GM18517 (cell line): ENCODE results near the gene ISCA2.
"Not testable (repeated sequence)": the region's sequence is repeated elsewhere in the genome, so short reads cannot be mapped to it uniquely, and the experiment has no call there.

Experiments
- ATAC-seq: cut with Tn5 transposase; IDR thresholded peaks from one replicate; pipeline ENCODE4 v1.9.1; 2021; ENCODE audit warnings: mild to moderate bottlenecking, moderate library complexity; ENCODE audit not compliant: unreplicated experiment

The ISCA2 gene, protein sequence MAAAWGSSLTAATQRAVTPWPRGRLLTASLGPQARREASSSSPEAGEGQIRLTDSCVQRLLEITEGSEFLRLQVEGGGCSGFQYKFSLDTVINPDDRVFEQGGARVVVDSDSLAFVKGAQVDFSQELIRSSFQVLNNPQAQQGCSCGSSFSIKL

GRCh38 chr14:74493343-74494261 is at the start of gene ISCA2:
Gene ISCA2, plus strand, starts transcription at chr14:74493765. Its CDS starts 10 bp downstream, at chr14:74493775.
- peak; percentile 85 for ATAC-seq

DNA sequence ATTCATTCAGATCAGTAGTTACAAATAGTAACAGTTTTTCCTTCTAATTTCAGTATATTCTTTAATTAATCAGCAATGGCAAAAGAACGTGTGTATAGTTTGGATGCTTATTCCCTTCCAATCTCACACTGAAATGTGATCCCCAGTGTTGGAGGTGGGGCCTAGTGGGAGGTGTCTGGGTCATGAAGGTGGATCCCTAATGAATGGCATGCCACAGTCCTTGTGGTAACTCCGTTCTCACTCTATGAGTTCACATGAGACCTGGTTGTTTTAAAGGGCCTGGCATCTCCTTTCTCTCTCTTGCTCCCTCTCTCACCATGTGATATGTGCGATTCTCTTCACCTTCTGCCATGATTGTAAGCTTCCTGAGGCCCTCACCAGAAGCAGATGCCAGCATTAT is 48.7 kb upstream of the ISCA2 start:
- ATAC-seq: no peak

- not testable (repeated sequence) for ATAC-seq
Measured at GRCh38 chr14:74454397-74454796, 39.2 kb upstream of the ISCA2 start.

DNA sequence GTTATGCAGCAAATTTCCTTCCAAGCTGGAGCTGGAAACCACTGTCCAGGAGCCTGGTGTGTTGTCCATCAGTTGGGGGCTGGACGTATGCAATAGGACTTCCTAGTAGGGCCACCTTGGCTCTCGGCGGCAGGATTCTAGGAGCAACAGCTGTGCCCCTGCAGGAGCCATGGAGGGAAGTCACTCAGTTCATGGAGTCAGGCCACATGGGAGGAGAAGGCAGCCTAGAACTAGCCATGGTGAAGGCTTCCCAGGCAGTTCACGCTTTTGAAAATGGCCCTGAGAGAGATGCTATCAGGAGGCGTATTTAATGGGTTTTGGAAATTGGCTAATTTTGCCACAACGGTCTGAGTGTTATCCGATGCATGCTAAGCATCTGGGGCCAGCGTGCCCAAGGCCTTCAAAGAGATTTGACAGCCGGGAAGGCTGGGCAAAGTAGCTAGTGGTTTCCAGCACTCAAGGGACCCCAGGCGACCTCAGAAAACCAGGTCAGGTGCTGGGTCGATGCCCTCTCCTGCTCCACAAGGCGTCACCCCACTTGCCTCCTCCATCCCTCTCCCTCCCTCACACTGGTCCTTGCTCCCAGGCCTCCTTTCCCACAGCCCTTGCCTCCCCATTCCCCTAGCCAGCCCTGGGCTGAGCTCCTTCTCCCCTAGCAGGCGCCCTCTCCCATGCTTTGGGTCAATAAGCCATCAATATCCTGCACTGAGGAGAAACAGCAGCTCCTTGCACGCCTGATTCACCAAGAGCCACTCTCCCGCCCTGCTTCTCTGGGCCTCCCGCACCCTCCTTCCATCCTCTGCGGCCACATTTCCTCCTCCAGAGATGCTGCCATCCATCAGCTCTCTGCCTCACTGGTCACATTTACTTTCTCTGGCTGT is 36.6 kb upstream of the ISCA2 start:
- ATAC-seq: no peak

GRCh38 chr14:74457565-74457895 is 36.0 kb upstream of the ISCA2 start:
- ATAC-seq: no peak

- no peak for ATAC-seq
Measured at GRCh38 chr14:74459289-74459946, 34.1 kb upstream of the ISCA2 start.

GRCh38 chr14:74459976-74460375 is 33.6 kb upstream of the ISCA2 start:
- ATAC-seq: no peak

DNA sequence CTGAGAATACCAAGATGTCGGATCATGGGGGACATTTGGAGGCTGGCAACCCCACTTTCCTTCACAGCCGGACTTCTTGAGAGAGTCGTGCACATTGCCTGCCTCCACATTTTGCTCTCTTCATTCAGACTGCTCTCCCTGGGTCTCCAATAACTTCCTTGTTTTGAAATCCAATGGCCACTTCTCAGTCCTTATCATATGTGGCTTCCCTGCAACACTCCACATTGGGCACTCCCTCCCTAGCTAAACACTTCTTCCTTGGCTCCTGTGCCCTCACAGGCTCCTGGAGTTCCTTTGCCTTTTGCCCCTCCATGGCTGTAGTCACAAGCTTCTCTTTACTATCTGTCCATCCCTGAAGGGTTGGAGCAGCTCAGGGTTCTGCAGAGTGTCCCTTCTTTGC is 30.6 kb upstream of the ISCA2 start:
- no peak for ATAC-seq

DNA sequence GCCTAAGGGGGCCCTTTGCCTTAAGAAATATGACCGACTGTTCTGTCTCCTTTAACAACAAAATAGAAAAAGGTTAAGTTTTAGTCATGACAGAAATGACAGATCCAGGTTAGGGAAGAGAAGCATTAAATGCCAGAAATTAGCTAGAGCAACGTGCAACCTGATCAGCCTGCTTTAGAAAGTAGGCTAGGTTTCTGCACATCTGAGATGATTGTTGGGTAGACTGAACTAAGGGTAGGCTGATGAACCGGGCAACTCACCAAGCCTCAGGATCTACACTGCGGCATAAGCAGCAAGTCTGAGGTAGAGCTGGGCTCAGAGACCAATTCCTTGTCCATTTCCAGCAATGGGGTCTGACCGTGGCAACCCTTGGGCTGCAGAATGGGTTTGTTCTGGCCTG is 29.9 kb upstream of the ISCA2 start:
- no peak for ATAC-seq

- ATAC-seq: no peak
Measured at GRCh38 chr14:74464785-74465184, 28.8 kb upstream of the ISCA2 start.

DNA sequence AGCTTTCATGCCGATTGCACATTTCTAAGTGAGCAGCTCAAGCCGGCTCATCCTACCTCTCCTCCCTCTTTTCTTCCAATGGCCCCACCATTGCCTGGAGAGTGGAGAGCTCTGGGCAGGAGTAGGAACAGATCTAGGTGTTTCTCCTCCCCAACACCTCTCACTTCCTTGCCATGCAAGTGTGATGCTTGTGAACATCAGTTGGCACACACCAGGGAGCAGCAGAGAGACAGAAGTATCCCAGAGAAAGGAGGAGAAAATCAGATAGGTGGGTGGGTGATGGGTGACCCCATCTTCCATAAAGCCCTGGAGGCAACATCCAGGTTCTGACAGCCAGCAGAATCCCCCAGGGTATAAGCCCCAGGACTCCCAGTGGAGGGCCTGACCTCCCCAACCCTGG is 28.2 kb upstream of the ISCA2 start:
- ATAC-seq: no peak

DNA sequence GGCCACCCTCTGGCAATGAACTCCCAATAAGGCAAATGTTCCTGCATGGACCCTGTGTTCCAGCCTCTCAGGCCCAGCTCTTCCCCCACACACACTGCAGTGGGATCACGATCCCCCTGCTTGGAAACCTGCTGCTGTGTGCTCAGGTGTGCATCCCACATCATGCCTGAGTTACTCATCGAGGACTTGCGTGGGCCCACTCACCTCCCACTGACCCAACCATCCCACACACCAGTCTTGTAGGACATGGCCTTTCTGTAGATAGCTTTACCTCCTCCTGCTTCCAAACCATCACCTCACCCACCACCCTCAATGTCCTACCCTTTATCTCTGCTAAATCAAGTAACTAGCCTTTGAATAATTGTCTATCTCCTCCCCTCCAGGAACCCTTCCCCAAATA is 25.1 kb upstream of the ISCA2 start:
- ATAC-seq: no peak

DNA sequence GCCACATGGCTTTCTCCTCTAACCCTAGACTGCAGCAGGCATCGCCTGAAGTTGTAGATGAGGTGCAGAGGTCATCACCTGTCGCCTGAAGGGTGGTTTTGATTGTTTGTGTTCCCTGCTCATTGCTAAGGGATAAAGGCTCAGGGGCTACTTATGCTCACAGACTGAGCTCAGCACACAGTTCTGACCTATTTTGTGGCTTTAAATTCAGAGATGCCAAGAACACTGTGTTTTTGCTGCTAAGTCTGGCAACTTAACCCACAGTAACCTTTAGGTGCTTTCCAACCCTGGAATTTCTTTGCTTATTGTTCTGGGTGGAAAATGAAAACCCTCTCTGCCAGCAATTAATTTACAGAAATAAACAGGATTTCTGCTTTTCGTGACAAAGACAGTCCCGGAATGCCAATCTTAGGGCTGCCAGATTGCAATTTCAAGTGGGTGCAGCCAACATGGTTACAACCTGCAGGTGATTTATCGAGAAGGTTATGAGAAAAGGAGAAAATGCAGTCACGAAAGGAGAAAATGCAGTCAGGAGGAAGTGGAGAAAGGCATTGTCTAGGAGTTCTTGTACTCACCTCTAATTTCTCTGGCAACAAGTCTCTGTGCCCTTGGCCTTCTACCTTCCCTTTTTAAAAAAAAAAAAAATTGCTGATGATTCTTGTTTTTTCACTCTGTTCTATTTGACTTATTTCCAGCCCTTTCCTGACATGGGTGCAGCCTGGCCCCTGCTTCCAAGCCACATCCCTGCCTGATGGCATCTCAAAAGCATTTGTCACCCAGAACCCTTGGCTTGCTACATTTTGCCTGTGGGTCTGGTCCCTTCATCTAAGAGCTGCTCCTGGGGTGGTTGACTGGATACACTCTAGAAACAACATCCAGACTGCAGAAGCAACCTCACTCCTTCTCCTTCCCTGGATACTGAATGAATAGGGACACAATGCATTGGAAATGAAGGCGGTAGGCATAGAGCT is 23.7 kb upstream of the ISCA2 start:
- no peak for ATAC-seq

DNA sequence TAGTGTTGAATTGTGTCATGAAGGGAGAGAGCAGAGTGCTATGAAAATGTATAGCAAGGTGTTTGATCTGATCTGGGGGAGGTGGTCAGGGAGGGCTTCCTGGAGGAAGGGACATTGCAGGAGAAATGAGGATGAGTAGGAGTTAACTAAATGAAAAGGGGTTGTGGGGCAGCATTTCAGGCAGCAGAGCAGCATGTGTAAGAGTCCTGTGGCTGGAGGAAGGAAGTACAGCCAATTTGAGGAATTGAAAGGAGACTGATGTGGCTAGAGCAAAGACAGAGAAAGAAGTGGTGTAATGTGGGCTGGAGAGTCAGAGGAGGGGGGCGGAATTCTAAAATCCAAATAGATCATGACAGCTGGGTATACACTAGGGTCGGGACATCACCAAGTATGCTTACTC is 21.0 kb upstream of the ISCA2 start:
- ATAC-seq: no peak

DNA sequence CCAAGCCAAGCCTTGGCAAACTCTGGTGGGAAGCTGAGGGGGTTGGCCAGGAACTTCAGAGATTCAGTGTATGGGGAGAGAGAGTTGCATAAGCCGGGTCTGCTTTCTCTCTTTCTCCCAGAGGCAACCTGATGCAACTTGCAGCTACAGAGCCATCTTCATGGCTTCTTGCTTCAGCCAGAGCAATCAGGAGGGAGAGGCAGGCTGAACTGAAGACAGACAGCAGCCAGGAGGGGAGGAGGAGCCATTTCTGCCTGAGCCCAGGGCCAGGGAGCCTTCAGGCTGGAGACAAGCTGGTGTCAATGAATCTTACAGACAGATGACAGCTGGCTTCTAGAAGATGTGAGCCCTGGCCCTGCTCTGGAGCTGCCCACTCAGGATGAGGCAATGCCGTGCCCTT is 19.2 kb upstream of the ISCA2 start:
- no peak for ATAC-seq

DNA sequence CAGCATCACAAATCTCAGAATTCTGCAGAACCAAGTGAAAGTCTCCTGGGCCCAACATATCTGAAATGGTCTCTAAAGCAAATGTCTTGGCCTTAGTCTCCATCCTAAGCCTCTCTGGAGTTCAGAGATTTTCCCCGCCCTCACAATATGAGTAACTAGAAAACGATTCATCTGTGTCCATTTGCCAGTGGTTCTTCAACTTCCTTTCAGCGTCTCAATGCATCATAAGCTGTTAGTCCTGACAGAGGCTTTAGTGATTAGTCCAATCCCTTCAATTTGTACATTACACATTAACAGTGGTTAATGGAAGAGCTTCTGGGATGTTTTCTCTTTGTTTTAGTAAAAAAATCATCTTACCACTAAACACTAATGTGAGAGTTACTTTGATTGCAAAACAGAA is 17.9 kb upstream of the ISCA2 start:
- ATAC-seq: no peak

DNA sequence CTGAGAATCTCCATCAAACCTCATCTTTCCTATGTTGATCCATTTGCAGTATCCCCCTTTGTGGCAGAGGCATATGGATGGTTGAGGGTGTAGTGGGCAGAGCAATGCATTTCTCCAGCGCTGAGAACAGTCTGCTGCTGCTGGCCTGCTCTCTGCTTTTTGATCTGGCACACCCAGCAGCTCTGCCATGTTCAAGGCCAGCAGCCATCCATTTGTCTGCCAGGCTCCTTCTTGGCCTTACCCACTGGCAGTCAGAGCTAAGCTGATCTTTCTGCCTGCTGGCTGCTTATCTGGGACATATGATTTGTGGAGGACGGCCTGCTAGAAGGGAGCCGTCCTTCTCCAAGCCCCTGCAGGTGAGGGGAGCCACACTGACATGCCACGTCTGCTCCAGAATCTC is 17.5 kb upstream of the ISCA2 start:
- ATAC-seq: no peak

GRCh38 chr14:74476607-74477006 is 17.0 kb upstream of the ISCA2 start:
- no peak for ATAC-seq

DNA sequence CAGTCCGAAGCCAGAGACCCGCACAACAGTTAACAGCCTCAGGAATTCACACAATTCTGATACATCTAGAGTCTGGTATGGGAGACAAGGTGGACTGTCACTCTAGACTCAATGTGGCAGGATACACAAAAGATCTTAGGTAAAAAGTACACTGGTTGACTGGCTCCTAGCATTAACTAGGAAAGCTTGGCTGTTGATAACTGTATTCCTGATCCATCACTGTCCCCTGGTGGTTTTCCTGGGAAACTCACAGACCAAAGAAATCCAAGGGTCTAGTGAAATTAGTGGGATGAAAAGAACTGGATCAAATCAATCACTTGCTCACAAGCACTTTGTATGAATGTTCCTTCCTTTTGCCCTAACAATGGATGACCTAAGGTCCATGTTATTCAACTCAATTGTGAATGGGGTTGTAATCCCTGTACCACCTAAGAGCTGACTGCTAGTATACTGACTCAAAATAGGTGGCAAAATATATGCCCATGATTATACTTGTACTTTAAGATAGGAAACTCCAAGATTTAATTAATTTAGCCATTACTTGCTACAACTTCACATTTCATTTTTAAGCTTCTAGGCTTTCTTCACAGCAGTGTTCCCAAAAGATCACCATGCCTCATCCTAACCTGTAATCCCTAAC is 14.4 kb upstream of the ISCA2 start:
- ATAC-seq: no peak

- ATAC-seq: no peak
Measured at GRCh38 chr14:74480046-74480445, 13.5 kb upstream of the ISCA2 start.
